Measurements from ENCODE around the gene SPATA24. TPM values are rescaled to one million over a fixed set of nuclear protein-coding genes. Genes with fewer than 3 reads are reported as not detected.
A peak's percentile ranks its signal among the peaks of the same experiment; 100 is the strongest.

Gene SPATA24
- total RNA-seq, 1 experiment from 2014 or later: 3.1 TPM

DNA sequence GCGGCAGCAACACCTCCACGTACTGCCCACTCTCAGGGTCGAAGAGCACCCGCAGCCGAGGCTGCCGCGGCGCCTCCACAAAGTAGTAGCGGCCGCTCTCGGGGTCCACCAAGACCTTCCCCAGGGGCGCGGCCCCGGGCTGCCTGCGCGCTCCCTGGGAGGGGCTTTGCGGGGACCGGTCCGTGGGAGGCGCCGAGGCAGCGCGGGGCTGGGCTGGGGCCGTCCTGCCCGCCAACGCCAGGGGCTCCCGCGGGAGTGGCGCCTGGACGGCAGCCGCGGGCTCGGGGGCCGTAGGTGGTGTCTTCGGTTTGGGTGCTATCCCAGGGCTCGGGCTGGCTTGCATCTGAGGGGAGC lies 11.6 kb downstream of the SPATA24 start (continued):
- TF ChIP-seq, protein P1, sequence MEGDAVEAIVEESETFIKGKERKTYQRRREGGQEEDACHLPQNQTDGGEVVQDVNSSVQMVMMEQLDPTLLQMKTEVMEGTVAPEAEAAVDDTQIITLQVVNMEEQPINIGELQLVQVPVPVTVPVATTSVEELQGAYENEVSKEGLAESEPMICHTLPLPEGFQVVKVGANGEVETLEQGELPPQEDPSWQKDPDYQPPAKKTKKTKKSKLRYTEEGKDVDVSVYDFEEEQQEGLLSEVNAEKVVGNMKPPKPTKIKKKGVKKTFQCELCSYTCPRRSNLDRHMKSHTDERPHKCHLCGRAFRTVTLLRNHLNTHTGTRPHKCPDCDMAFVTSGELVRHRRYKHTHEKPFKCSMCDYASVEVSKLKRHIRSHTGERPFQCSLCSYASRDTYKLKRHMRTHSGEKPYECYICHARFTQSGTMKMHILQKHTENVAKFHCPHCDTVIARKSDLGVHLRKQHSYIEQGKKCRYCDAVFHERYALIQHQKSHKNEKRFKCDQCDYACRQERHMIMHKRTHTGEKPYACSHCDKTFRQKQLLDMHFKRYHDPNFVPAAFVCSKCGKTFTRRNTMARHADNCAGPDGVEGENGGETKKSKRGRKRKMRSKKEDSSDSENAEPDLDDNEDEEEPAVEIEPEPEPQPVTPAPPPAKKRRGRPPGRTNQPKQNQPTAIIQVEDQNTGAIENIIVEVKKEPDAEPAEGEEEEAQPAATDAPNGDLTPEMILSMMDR (IDR thresholded peaks at IDR 0.05 in 2 of 3, conservative IDR thresholded peaks at IDR 0.05 in 1 of 3; ENCODE audit: borderline replicate concordance in 1 of 3, insufficient read depth in 1 of 3, low read depth in 2 of 3, low read length in 2 of 3): no peak
- TF ChIP-seq SP1 (IDR thresholded peaks at IDR 0.05; ENCODE audit: low read depth) (no peak), POLR2AphosphoS5 (IDR thresholded peaks at IDR 0.05; ENCODE audit: low read depth, low read length) (no peak; the same call in 1 of the 2 replicates), SIN3A (IDR thresholded peaks at IDR 0.05; ENCODE audit: low read depth) (no peak)

DNA sequence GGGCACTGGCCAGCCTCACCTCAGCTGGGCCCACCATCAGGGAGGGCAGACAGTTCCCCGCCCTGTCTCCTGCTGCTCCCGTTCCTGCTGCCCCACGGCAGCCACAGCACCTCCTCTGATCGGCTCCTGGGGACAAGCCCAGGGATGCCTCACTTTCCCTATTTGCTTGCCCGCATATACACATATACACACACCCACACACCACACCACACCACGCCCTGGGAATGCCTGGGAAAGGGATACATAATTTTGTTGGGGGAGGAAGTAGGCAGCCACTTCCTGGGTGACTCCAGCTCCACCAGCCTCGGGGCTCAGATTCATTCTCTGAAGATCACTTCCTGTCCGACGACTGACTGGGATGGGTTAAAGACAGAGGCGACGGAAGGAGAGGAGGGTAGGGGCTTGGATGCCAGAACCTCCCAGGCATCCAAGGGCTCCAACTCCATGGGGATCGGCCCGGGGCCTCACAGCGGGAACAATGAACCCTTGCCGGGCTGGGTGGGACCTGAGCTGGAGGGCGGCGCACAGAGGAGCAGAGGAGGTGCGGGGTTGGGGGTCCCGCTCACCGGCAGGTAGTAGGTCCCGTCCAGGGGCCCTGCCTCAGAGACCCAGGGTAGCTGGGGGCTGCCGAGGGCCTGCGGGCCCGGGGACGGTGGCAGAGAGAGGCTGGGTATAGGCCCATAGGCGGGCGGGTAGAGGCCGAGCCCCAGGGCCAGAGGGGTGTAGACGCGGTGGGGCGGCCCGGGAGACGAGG lies 12.1 kb downstream of the SPATA24 start:
- Histone ChIP-seq H3K27me3 (ENCODE audit: insufficient read depth, low read length) (no peaks in the 10 kb centered on the region), H3K36me3 (ENCODE audit: control insufficient read depth in 1 of 2, insufficient read depth in 2 of 2, low read length in 2 of 2) (no peaks in the 10 kb centered on the region), H4K20me1 (ENCODE audit: insufficient read depth) (no peaks in the 10 kb centered on the region), H3K79me2 (ENCODE audit: insufficient read depth, low read length) (peaks cover 8% of the 10 kb centered on the region; the same call in 1 of the 2 replicates), H3K4me1 (ENCODE audit: control insufficient read depth in 1 of 2, insufficient read depth in 2 of 2, low read length in 2 of 2) (peaks cover 15 to 52% of the 10 kb centered on the region in 2 experiments), H3K4me3 (replicated peaks in 1 of 2; ENCODE audit: low read depth in 1 of 2, low read length in 2 of 2) (peak overlapping the region; percentile 65 to 79), H3K9me2 (ENCODE audit: insufficient read depth) (no peaks in the 10 kb centered on the region), H3K4me2 (ENCODE audit: low read length) (peak overlapping the region; percentile 87), H3K9ac (ENCODE audit: low read length) (peak overlapping the region; percentile 89), H2AFZ (ENCODE audit: low read depth, low read length, poor library complexity, severe bottlenecking) (no peak overlapping the region), H3K27ac (ENCODE audit: low read depth, low read length) (peak overlapping the region; percentile 82), H3K9me3 (ENCODE audit: control insufficient read depth in 1 of 2, insufficient read depth in 1 of 2, low read depth in 1 of 2, low read length in 2 of 2) (no peaks in the 10 kb centered on the region)
- POLR2A ChIA-PET: interaction anchor here (0.6 to 1.2 kb wide), 8 partner anchors 9 to 845 kb away, joined by 3 to 5 read pairs (median 4); partner anchors contain the start of genes PAIP2 and SPATA24
- ATAC-seq: peak; percentile 48
- RAD21 ChIA-PET (ENCODE audit: low non-redundant PET in 1 of 2, low total read pairs in 2 of 2, uncharacterized antibody in 2 of 2, unreplicated experiment in 2 of 2): interaction anchor here (0.6 to 0.9 kb wide), 2 partner anchors 18 to 59 kb away, joined by 3 read pairs; no protein-coding TSS in a partner anchor
- TF ChIP-seq TCF7L2 (IDR thresholded peaks at IDR 0.05; ENCODE audit: borderline replicate concordance, extremely low read depth, insufficient read depth, insufficient read length) (no peak), ZFX (IDR thresholded peaks at IDR 0.05) (no peak), ZNF274 (IDR thresholded peaks at IDR 0.05; ENCODE audit: low read depth, low read length) (no peak), CBX3 (IDR thresholded peaks at IDR 0.05; ENCODE audit: low read depth) (no peak), YY1 (IDR thresholded peaks at IDR 0.05; ENCODE audit: extremely low read depth, insufficient replicate concordance, low read depth, low read length) (no peak), SP1 (IDR thresholded peaks at IDR 0.05; ENCODE audit: low read depth) (no peak), ELF1 (IDR thresholded peaks at IDR 0.05; ENCODE audit: borderline replicate concordance, low read depth) (no peak), EGR1 (IDR thresholded peaks at IDR 0.05; ENCODE audit: low read depth) (no peak), EZH2phosphoT487 (IDR thresholded peaks at IDR 0.05; ENCODE audit: borderline replicate concordance) (no peak), SIN3A (IDR thresholded peaks at IDR 0.05; ENCODE audit: low read depth) (no peak), SRF (IDR thresholded peaks at IDR 0.05; ENCODE audit: low read depth) (no peak), POLR2AphosphoS5 (IDR thresholded peaks at IDR 0.05; ENCODE audit: low read depth, low read length) (no peak; the same call in 1 of the 2 replicates), CEBPB (IDR thresholded peaks at IDR 0.05; ENCODE audit: low read depth) (no peak)
- TF ChIP-seq, protein P2, sequence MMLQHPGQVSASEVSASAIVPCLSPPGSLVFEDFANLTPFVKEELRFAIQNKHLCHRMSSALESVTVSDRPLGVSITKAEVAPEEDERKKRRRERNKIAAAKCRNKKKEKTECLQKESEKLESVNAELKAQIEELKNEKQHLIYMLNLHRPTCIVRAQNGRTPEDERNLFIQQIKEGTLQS (IDR thresholded peaks at IDR 0.05): no peak
- TF ChIP-seq, protein P1 (IDR thresholded peaks at IDR 0.05 in 2 of 3, conservative IDR thresholded peaks at IDR 0.05 in 1 of 3; ENCODE audit: borderline replicate concordance in 1 of 3, insufficient read depth in 1 of 3, low read depth in 2 of 3, low read length in 2 of 3): no peak
- TF ChIP-seq, protein P3, sequence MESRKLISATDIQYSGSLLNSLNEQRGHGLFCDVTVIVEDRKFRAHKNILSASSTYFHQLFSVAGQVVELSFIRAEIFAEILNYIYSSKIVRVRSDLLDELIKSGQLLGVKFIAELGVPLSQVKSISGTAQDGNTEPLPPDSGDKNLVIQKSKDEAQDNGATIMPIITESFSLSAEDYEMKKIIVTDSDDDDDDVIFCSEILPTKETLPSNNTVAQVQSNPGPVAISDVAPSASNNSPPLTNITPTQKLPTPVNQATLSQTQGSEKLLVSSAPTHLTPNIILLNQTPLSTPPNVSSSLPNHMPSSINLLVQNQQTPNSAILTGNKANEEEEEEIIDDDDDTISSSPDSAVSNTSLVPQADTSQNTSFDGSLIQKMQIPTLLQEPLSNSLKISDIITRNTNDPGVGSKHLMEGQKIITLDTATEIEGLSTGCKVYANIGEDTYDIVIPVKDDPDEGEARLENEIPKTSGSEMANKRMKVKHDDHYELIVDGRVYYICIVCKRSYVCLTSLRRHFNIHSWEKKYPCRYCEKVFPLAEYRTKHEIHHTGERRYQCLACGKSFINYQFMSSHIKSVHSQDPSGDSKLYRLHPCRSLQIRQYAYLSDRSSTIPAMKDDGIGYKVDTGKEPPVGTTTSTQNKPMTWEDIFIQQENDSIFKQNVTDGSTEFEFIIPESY (IDR thresholded peaks at IDR 0.05; ENCODE audit: extremely low read depth, insufficient replicate concordance, low read length): no peak
- DNase-seq (ENCODE audit: low read depth, low spot score): no peak
- intact Hi-C loops (cut with micrococcal nuclease): loop anchor here (1.0 to 5.0 kb wide), 4 partner anchors 49 to 814 kb away; partner anchors contain the start of genes HSPA9 and MATR3
- CTCF ChIA-PET: interaction anchor here (0.6 to 3.2 kb wide), 8 partner anchors 10 to 141 kb away, joined by 3 to 10 read pairs (median 4); partner anchors contain the start of genes PAIP2 and SPATA24
- TSS peak; percentile 43 for BruUV-seq (replicated peaks)
